ENCODE measurements around the gene COL26A1.
"Not testable (repeated sequence)": the region's sequence is repeated elsewhere in the genome, so short reads cannot be mapped to it uniquely, and the experiment has no call there.

- TF ChIP-seq, protein P1, sequence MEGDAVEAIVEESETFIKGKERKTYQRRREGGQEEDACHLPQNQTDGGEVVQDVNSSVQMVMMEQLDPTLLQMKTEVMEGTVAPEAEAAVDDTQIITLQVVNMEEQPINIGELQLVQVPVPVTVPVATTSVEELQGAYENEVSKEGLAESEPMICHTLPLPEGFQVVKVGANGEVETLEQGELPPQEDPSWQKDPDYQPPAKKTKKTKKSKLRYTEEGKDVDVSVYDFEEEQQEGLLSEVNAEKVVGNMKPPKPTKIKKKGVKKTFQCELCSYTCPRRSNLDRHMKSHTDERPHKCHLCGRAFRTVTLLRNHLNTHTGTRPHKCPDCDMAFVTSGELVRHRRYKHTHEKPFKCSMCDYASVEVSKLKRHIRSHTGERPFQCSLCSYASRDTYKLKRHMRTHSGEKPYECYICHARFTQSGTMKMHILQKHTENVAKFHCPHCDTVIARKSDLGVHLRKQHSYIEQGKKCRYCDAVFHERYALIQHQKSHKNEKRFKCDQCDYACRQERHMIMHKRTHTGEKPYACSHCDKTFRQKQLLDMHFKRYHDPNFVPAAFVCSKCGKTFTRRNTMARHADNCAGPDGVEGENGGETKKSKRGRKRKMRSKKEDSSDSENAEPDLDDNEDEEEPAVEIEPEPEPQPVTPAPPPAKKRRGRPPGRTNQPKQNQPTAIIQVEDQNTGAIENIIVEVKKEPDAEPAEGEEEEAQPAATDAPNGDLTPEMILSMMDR (conservative IDR thresholded peaks at IDR 0.05): not testable (repeated sequence)
- not testable (repeated sequence) for TF ChIP-seq EZH2 (IDR thresholded peaks at IDR 0.05; ENCODE audit: low read depth)
Observed at GRCh38 chr7:101348456-101349067, 14.1 kb upstream of the COL26A1 start.

Measured in PC-9 (cell line).